K562 (cell line): ENCODE data around the gene KLK13. TPM values are rescaled to one million over a fixed set of nuclear protein-coding genes. Genes with fewer than 3 reads are reported as not detected.
A peak's percentile ranks its signal among the peaks of the same experiment; 100 is the strongest.

Experiments
- ATAC-seq: fragments of 200-7000 bp; cut with Tn5 transposase; 3 replicates; pipeline ENCODE4 v1.9.1; 2020; ENCODE audit warnings: moderate library complexity
- BruUV-seq: library from RNA; stranded (reverse); fragments of 400-500 nt; replicated peaks from 2 replicates; lab custom pipeline; 2021; lab: Mats Ljungman, UMichigan
- CTCF ChIA-PET: fragments of 300-600 bp; formaldehyde crosslinking; extraction: SDS; loops from one replicate; lab custom pipeline; 2021; ENCODE audit warnings: low intra/inter-chr PET ratio; lab: Yijun Ruan, JAX
- POLR2A ChIA-PET: fragments of 300-600, 350-650 bp; sonication (Branson Sonifier 250); formaldehyde crosslinking; extraction: SDS; loops from one replicate; lab custom pipeline; 2021; ENCODE audit warnings: antibody characterized with exemption, inconsistent platforms; lab: Yijun Ruan, JAX
- DNase-seq, 4 experiments: peaks; one replicate each; pipeline versions ENCODE4 v3.0.0 to v3.0.0-alpha.2; 2011 to 2018; ENCODE audit warnings: low spot score in 3 of 4, mixed read lengths in 3 of 4; ENCODE audit errors: extremely low read depth in 1 of 4
- FAIRE-seq: peaks from 2 replicates; lab custom pipeline; 2011; peaks lifted over from hg19 to GRCh38; lab: Jason Lieb, UNC
- H2AFZ ChIP-seq: 2 replicates; pipeline ENCODE4 v1.6.0; 2011; ENCODE audit warnings: low read depth, low read length, control low read depth, inconsistent platforms
- H3K27ac ChIP-seq: fragments of 200-600 bp; 3 replicates; pipeline ENCODE4 v1.8.0; 2011; ENCODE audit warnings: low read depth, mild to moderate bottlenecking, control low read depth, inconsistent platforms, low read length, moderate library complexity, mixed read lengths; ENCODE audit errors: extremely low read depth
- H3K27me3 ChIP-seq, 2 experiments: fragments of 300-600 bp in 1 of 2; 2 replicates in 1 of 2; 3 replicates in 1 of 2; pipeline versions ENCODE4 v1.6.0 to v1.8.0; 2011; ENCODE audit warnings: inconsistent platforms in 2 of 2, low read length in 2 of 2, mild to moderate bottlenecking in 1 of 2, mixed read lengths in 1 of 2, moderate library complexity in 1 of 2; ENCODE audit not compliant: control insufficient read depth in 2 of 2, insufficient read depth in 2 of 2
- H3K36me3 ChIP-seq: fragments of 300-600 bp; 3 replicates; pipeline ENCODE4 v1.8.0; 2011; ENCODE audit warnings: mild to moderate bottlenecking, low read length, inconsistent platforms; ENCODE audit not compliant: control insufficient read depth, insufficient read depth
- H3K4me1 ChIP-seq, 2 experiments: fragments of 200-600 bp in 1 of 2; replicated peaks in 1 of 2; 2 replicates in 1 of 2; 3 replicates in 1 of 2; pipeline versions ENCODE4 v1.5.1 to v1.8.0; 2011; ENCODE audit warnings: inconsistent platforms in 2 of 2, low read length in 2 of 2, mild to moderate bottlenecking in 1 of 2, mixed read lengths in 1 of 2, moderate library complexity in 1 of 2; ENCODE audit not compliant: control insufficient read depth in 2 of 2, insufficient read depth in 2 of 2
- H3K4me2 ChIP-seq: 2 replicates; pipeline ENCODE4 v1.6.1; 2011; ENCODE audit warnings: low read length, control low read depth, inconsistent platforms, mixed read lengths; ENCODE audit not compliant: insufficient read depth
- H3K4me3 ChIP-seq: fragments of 200-600 bp; sonication (generic), shearing (Covaris generic); 2 replicates; pipeline ENCODE4 v1.5.1; 2016; ENCODE audit warnings: control low read depth, inconsistent platforms
- H3K79me2 ChIP-seq: fragments of 200-600 bp; 3 replicates; pipeline ENCODE4 v1.8.0; 2011; ENCODE audit warnings: low read length, inconsistent platforms; ENCODE audit not compliant: control insufficient read depth, insufficient read depth
- H3K9ac ChIP-seq, 2 experiments: 2 replicates each; pipeline versions ENCODE4 v1.6.0 to v1.6.1; 2011; ENCODE audit warnings: low read depth in 2 of 2, low read length in 2 of 2, control low read depth in 1 of 2, inconsistent platforms in 1 of 2, mild to moderate bottlenecking in 1 of 2, mixed read lengths in 1 of 2; ENCODE audit not compliant: insufficient read depth in 1 of 2
- H3K9me1 ChIP-seq: one replicate; pipeline ENCODE4 v1.6.0; 2011; ENCODE audit warnings: inconsistent platforms, mild to moderate bottlenecking, low read length, moderate library complexity; ENCODE audit not compliant: control insufficient read depth, insufficient read depth
- H3K9me3 ChIP-seq: replicated peaks from 2 replicates; pipeline ENCODE4 v1.5.1; 2011; ENCODE audit warnings: low read depth, low read length, inconsistent platforms; ENCODE audit not compliant: control insufficient read depth, insufficient read depth
- H4K20me1 ChIP-seq: replicated peaks from 2 replicates; pipeline ENCODE4 v1.6.1; 2011; ENCODE audit warnings: low read length, inconsistent platforms, mixed read lengths; ENCODE audit not compliant: control insufficient read depth, insufficient read depth
- CSDE1 ChIP-seq, 2 experiments: fragments of 450-650 bp; IDR thresholded peaks; 2 replicates each; pipeline ENCODE4 v1.6.1; 2016; ENCODE audit warnings: mild to moderate bottlenecking in 1 of 2
- KAT8 ChIP-seq: fragments of 450-650 bp; IDR thresholded peaks from 2 replicates; pipeline ENCODE4 v1.6.1; 2016; ENCODE audit warnings: low read depth, mild to moderate bottlenecking
- KHSRP ChIP-seq: fragments of 450-650 bp; IDR thresholded peaks from 2 replicates; pipeline ENCODE4 v1.6.1; 2017
- SIN3B ChIP-seq: fragments of 450-650 bp; IDR thresholded peaks from 2 replicates; pipeline ENCODE4 v1.6.1; 2017; ENCODE audit warnings: low read depth, mild to moderate bottlenecking, moderate library complexity
- ZNF584 ChIP-seq: fragments of 200-800 bp; sonication (Bioruptor generic); IDR thresholded peaks from 2 replicates; pipeline ENCODE4 v1.6.1; 2016; ENCODE audit warnings: low read depth, mild to moderate bottlenecking, missing genetic modification characterization, missing compliant biosample characterization
- WGBS: fragments of 100-300 bp; shearing (Covaris generic); methylation state at CpG from one replicate; pipeline ENCODE4 v1.1.6; 2016; ENCODE audit warnings: low coverage, mixed read lengths; ENCODE audit not compliant: insufficient coverage; ENCODE audit errors: missing lambda C conversion rate; 5-methylcytosine and 5-hydroxymethylcytosine counted together
- in situ Hi-C: fragments of 300-500 bp; cut with MboI; formaldehyde crosslinking; loops from 4 replicates; pipeline ENCODE4 v1.15.0; 2018; ENCODE audit warnings: inconsistent platforms, mixed read lengths
- intact Hi-C: fragments of 100-400 bp; cut with micrococcal nuclease; formaldehyde crosslinking; loops from 2 replicates; pipeline ENCODE4 v1.14.2; 2022
- polyA plus RNA-seq, 8 experiments: library from polyadenylated mRNA; depleted of rRNA in 4 of 8; stranded (reverse) in 5 of 8; unstranded in 3 of 8; fragments of >200 nt; fragmentation: Nextera tagmentation in 2 of 8; fragmentation: Illumina TruSeq in 1 of 8; extraction: Ambion mirVana in 2 of 8; extraction: Trizol in 1 of 8; gene quantifications; 2 replicates each; pipeline versions ENCODE4 v1.2.1 to v1.2.3, GENCODE V29; 2011 to 2014; ENCODE audit warnings: inconsistent platforms in 1 of 8, missing spikeins in 1 of 8
- total RNA-seq, 7 experiments: library from RNA; depleted of rRNA in 6 of 7; stranded (reverse); fragments of >200 nt in 6 of 7; fragmentation: Illumina TruSeq in 2 of 7; extraction: Trizol in 2 of 7; gene quantifications; 2 replicates each; pipeline versions ENCODE4 v1.2.1 to v1.2.3, GENCODE V29; 2011 to 2021; ENCODE audit warnings: low replicate concordance in 1 of 7
- TF ChIP-seq, protein P1 (sequence below): sonication (generic); formaldehyde crosslinking; IDR thresholded peaks from 2 replicates; pipeline ENCODE4 v1.8.0; 2022; ENCODE audit warnings: missing genetic modification reagents, mild to moderate bottlenecking, borderline replicate concordance
- TF ChIP-seq, protein P2 (sequence below): IDR thresholded peaks from 3 replicates; pipeline ENCODE4 v1.6.1; 2011; ENCODE audit warnings: borderline replicate concordance, mild to moderate bottlenecking, moderate library complexity; ENCODE audit not compliant: insufficient read length; ENCODE audit errors: extremely low read depth
- TF ChIP-seq, protein P3 (sequence below): sonication (generic); formaldehyde crosslinking; IDR thresholded peaks from 2 replicates; pipeline ENCODE4 v1.8.0; 2023; ENCODE audit warnings: missing genetic modification reagents, mild to moderate bottlenecking, borderline replicate concordance
- TF ChIP-seq, protein P4 (sequence below): fragments of 450-650 bp; IDR thresholded peaks from one replicate; pipeline ENCODE4 v1.6.1; 2018; ENCODE audit warnings: mild to moderate bottlenecking, moderate library complexity; ENCODE audit not compliant: partially characterized antibody

Gene KLK13
- total and polyA plus RNA-seq, 9 of the 15 experiments (the other 6 are each of a cell fraction or from before 2014, with no cell fraction given) = 0.72 to 9.0 (median 2.3) TPM

DNA sequence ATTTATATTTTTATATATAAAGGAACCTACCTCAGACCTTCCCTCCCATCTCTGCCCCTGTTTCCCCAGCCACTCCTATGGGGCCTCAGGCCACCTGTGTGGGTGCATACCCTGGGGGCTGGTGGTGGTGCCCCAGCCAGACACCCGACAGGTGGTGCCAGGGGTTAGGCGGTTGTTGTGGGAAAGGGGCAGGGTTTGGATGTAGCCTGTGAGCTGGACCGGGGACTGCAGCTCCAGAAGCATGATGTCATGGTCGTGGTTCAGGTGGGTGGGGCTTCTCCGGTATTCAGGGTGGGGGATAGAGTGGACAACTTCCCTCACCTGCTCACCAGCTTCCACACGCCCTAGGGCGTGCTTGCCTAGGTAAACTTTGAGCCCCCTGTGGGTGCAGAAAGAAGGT lies 5.2 kb downstream of the KLK13 start:
- no peak for ATAC-seq
- TF ChIP-seq SIN3B = no peak
- TF ChIP-seq ZNF584 (CRISPR knock-in tag) = no peak
- TF ChIP-seq KHSRP = no peak
- TF ChIP-seq, protein P1, sequence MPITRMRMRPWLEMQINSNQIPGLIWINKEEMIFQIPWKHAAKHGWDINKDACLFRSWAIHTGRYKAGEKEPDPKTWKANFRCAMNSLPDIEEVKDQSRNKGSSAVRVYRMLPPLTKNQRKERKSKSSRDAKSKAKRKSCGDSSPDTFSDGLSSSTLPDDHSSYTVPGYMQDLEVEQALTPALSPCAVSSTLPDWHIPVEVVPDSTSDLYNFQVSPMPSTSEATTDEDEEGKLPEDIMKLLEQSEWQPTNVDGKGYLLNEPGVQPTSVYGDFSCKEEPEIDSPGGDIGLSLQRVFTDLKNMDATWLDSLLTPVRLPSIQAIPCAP (CRISPR knock-in tag) = no peak
- no peak for TF ChIP-seq CSDE1 (IDR thresholded peaks at IDR 0.05)
- TF ChIP-seq, protein P2, sequence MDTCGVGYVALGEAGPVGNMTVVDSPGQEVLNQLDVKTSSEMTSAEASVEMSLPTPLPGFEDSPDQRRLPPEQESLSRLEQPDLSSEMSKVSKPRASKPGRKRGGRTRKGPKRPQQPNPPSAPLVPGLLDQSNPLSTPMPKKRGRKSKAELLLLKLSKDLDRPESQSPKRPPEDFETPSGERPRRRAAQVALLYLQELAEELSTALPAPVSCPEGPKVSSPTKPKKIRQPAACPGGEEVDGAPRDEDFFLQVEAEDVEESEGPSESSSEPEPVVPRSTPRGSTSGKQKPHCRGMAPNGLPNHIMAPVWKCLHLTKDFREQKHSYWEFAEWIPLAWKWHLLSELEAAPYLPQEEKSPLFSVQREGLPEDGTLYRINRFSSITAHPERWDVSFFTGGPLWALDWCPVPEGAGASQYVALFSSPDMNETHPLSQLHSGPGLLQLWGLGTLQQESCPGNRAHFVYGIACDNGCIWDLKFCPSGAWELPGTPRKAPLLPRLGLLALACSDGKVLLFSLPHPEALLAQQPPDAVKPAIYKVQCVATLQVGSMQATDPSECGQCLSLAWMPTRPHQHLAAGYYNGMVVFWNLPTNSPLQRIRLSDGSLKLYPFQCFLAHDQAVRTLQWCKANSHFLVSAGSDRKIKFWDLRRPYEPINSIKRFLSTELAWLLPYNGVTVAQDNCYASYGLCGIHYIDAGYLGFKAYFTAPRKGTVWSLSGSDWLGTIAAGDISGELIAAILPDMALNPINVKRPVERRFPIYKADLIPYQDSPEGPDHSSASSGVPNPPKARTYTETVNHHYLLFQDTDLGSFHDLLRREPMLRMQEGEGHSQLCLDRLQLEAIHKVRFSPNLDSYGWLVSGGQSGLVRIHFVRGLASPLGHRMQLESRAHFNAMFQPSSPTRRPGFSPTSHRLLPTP = no peak
- TF ChIP-seq, protein P3, sequence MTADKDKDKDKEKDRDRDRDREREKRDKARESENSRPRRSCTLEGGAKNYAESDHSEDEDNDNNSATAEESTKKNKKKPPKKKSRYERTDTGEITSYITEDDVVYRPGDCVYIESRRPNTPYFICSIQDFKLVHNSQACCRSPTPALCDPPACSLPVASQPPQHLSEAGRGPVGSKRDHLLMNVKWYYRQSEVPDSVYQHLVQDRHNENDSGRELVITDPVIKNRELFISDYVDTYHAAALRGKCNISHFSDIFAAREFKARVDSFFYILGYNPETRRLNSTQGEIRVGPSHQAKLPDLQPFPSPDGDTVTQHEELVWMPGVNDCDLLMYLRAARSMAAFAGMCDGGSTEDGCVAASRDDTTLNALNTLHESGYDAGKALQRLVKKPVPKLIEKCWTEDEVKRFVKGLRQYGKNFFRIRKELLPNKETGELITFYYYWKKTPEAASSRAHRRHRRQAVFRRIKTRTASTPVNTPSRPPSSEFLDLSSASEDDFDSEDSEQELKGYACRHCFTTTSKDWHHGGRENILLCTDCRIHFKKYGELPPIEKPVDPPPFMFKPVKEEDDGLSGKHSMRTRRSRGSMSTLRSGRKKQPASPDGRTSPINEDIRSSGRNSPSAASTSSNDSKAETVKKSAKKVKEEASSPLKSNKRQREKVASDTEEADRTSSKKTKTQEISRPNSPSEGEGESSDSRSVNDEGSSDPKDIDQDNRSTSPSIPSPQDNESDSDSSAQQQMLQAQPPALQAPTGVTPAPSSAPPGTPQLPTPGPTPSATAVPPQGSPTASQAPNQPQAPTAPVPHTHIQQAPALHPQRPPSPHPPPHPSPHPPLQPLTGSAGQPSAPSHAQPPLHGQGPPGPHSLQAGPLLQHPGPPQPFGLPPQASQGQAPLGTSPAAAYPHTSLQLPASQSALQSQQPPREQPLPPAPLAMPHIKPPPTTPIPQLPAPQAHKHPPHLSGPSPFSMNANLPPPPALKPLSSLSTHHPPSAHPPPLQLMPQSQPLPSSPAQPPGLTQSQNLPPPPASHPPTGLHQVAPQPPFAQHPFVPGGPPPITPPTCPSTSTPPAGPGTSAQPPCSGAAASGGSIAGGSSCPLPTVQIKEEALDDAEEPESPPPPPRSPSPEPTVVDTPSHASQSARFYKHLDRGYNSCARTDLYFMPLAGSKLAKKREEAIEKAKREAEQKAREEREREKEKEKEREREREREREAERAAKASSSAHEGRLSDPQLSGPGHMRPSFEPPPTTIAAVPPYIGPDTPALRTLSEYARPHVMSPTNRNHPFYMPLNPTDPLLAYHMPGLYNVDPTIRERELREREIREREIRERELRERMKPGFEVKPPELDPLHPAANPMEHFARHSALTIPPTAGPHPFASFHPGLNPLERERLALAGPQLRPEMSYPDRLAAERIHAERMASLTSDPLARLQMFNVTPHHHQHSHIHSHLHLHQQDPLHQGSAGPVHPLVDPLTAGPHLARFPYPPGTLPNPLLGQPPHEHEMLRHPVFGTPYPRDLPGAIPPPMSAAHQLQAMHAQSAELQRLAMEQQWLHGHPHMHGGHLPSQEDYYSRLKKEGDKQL (CRISPR knock-in tag) = no peak
- no peak for TF ChIP-seq KAT8
- TF ChIP-seq, protein P4, sequence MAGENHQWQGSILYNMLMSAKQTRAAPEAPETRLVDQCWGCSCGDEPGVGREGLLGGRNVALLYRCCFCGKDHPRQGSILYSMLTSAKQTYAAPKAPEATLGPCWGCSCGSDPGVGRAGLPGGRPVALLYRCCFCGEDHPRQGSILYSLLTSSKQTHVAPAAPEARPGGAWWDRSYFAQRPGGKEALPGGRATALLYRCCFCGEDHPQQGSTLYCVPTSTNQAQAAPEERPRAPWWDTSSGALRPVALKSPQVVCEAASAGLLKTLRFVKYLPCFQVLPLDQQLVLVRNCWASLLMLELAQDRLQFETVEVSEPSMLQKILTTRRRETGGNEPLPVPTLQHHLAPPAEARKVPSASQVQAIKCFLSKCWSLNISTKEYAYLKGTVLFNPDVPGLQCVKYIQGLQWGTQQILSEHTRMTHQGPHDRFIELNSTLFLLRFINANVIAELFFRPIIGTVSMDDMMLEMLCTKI = no peak

More for the DNA sequence above, 5.2 kb downstream of the KLK13 start:
- Histone ChIP-seq H3K79me2 (no peaks in the 10 kb centered on the region), H4K20me1 (no peaks in the 10 kb centered on the region), H3K9ac (peak overlapping the region in 1 of 2 experiments; percentile 27; a peak in 1 of 4 replicates), H3K9me1 (no peaks in the 10 kb centered on the region), H2AFZ (no peak overlapping the region), H3K9me3 (no peaks in the 10 kb centered on the region), H3K4me2 (no peak overlapping the region), H3K4me1 (peaks cover 3 to 4% of the 10 kb centered on the region in 2 experiments; a peak in 4 of 5 replicates), H3K27me3 (peaks cover 0 to 2% of the 10 kb centered on the region in 2 experiments; a peak in 1 of 5 replicates), H3K4me3 (no peak overlapping the region), H3K36me3 (no peaks in the 10 kb centered on the region), H3K27ac (no peak overlapping the region)
- FAIRE-seq = no peak
- intact Hi-C loops = no loop called here
- 4% methylated on average over 7 of the region's 7 CpGs for WGBS
- ChIA-PET CTCF (no interaction called here), POLR2A (no interaction called here)
- DNase-seq = peak in 2 of 4 experiments; percentile 25 to 37
- BruUV-seq = no TSS peak
- in situ Hi-C loops = no loop called here
